Measurements from ENCODE around the gene PPP1R12A.
"Not testable (repeated sequence)": the region's sequence is repeated elsewhere in the genome, so short reads cannot be mapped to it uniquely, and the experiment has no call there.

The PPP1R12A gene

GRCh38 chr12:79956896-79957295 is 22.0 kb upstream of the PPP1R12A start:
- no peaks in the 10 kb centered on the region for H3K27me3 ChIP-seq (ENCODE audit: insufficient read depth, low read length)
- no peaks in the 10 kb centered on the region for H3K36me3 ChIP-seq (ENCODE audit: insufficient read depth, low read depth, low read length)
- H3K9me3 ChIP-seq (ENCODE audit: insufficient read depth, low read depth, low read length), result no peaks in the 10 kb centered on the region
- no peaks in the 10 kb centered on the region for H3K4me1 ChIP-seq (ENCODE audit: insufficient read depth, low read length)
- no peak overlapping the region for H3K4me3 ChIP-seq (ENCODE audit: low read length)
- no peak overlapping the region for H3K9ac ChIP-seq (ENCODE audit: low read depth, low read length)
- H3K27ac ChIP-seq (ENCODE audit: low read length), result no peak overlapping the region

GRCh38 chr12:79955561-79955960 is 20.7 kb upstream of the PPP1R12A start:
- Histone ChIP-seq H3K4me3 (ENCODE audit: low read length) (no peak overlapping the region), H3K36me3 (ENCODE audit: insufficient read depth, low read depth, low read length) (no peaks in the 10 kb centered on the region), H3K9me3 (ENCODE audit: insufficient read depth, low read depth, low read length) (no peaks in the 10 kb centered on the region), H3K27ac (ENCODE audit: low read length) (no peak overlapping the region), H3K9ac (ENCODE audit: low read depth, low read length) (no peak overlapping the region), H3K4me1 (ENCODE audit: insufficient read depth, low read length) (no peaks in the 10 kb centered on the region), H3K27me3 (ENCODE audit: insufficient read depth, low read length) (no peaks in the 10 kb centered on the region)

- H3K9ac ChIP-seq (ENCODE audit: low read depth, low read length), result no peak overlapping the region
- H3K36me3 ChIP-seq (ENCODE audit: insufficient read depth, low read depth, low read length), result no peaks in the 10 kb centered on the region
- H3K27ac ChIP-seq (ENCODE audit: low read length), result no peak overlapping the region
- no peaks in the 10 kb centered on the region for H3K4me1 ChIP-seq (ENCODE audit: insufficient read depth, low read length)
- H3K9me3 ChIP-seq (ENCODE audit: insufficient read depth, low read depth, low read length), result no peaks in the 10 kb centered on the region
- H3K4me3 ChIP-seq (ENCODE audit: low read length), result no peak overlapping the region
- no peaks in the 10 kb centered on the region for H3K27me3 ChIP-seq (ENCODE audit: insufficient read depth, low read length)
Measured at GRCh38 chr12:79954037-79954610, 19.2 kb upstream of the PPP1R12A start.

GRCh38 chr12:79949098-79949497 is 14.2 kb upstream of the PPP1R12A start:
- Histone ChIP-seq H3K36me3 (ENCODE audit: insufficient read depth, low read depth, low read length) (no peaks in the 10 kb centered on the region), H3K27me3 (ENCODE audit: insufficient read depth, low read length) (no peaks in the 10 kb centered on the region), H3K27ac (ENCODE audit: low read length) (no peak overlapping the region), H3K9ac (ENCODE audit: low read depth, low read length) (no peak overlapping the region), H3K4me3 (ENCODE audit: low read length) (no peak overlapping the region), H3K9me3 (ENCODE audit: insufficient read depth, low read depth, low read length) (no peaks in the 10 kb centered on the region), H3K4me1 (ENCODE audit: insufficient read depth, low read length) (0 out of 2 replicates have a peak, but pooled peaks cover 3% of the 10 kb centered on the region)

- no peaks in the 10 kb centered on the region for H3K36me3 ChIP-seq (ENCODE audit: insufficient read depth, low read depth, low read length)
- no peak overlapping the region for H3K4me3 ChIP-seq (ENCODE audit: low read length)
- H3K4me1 ChIP-seq (ENCODE audit: insufficient read depth, low read length), result 0 out of 2 replicates have a peak, but pooled peaks cover 3% of the 10 kb centered on the region
- H3K9ac ChIP-seq (ENCODE audit: low read depth, low read length), result no peak overlapping the region
- H3K27me3 ChIP-seq (ENCODE audit: insufficient read depth, low read length), result no peaks in the 10 kb centered on the region
- H3K27ac ChIP-seq (ENCODE audit: low read length), result no peak overlapping the region
- no peaks in the 10 kb centered on the region for H3K9me3 ChIP-seq (ENCODE audit: insufficient read depth, low read depth, low read length)
Measured at GRCh38 chr12:79945433-79945832, 10.5 kb upstream of the PPP1R12A start.

- Histone ChIP-seq H3K27me3 (ENCODE audit: insufficient read depth, low read length) (no peaks in the 10 kb centered on the region), H3K9me3 (ENCODE audit: insufficient read depth, low read depth, low read length) (no peaks in the 10 kb centered on the region), H3K9ac (ENCODE audit: low read depth, low read length) (no peak overlapping the region), H3K4me1 (ENCODE audit: insufficient read depth, low read length) (0 out of 2 replicates have a peak, but pooled peaks cover 3% of the 10 kb centered on the region), H3K4me3 (ENCODE audit: low read length) (no peak overlapping the region), H3K27ac (ENCODE audit: low read length) (no peak overlapping the region), H3K36me3 (ENCODE audit: insufficient read depth, low read depth, low read length) (no peaks in the 10 kb centered on the region)
Measured at GRCh38 chr12:79944565-79944964, 9.7 kb upstream of the PPP1R12A start.

- H3K27me3 ChIP-seq (ENCODE audit: insufficient read depth, low read length); H3K36me3 ChIP-seq (ENCODE audit: insufficient read depth, low read depth, low read length); H3K9me3 ChIP-seq (ENCODE audit: insufficient read depth, low read depth, low read length); H3K4me3 ChIP-seq (ENCODE audit: low read length); H3K9ac ChIP-seq (ENCODE audit: low read depth, low read length); H3K27ac ChIP-seq (ENCODE audit: low read length); H3K4me1 ChIP-seq (ENCODE audit: insufficient read depth, low read length): not testable (repeated sequence)
Measured at GRCh38 chr12:79942846-79943245, 7.9 kb upstream of the PPP1R12A start.

GRCh38 chr12:79939728-79940310 is 4.9 kb upstream of the PPP1R12A start:
- no peak overlapping the region for H3K27ac ChIP-seq (ENCODE audit: low read length)
- H3K4me3 ChIP-seq (ENCODE audit: low read length), result no peak overlapping the region
- peaks cover 6% of the 10 kb centered on the region; the same call in 1 of the 2 replicates for H3K4me1 ChIP-seq (ENCODE audit: insufficient read depth, low read length)
- H3K9ac ChIP-seq (ENCODE audit: low read depth, low read length), result no peak overlapping the region
- no peaks in the 10 kb centered on the region for H3K36me3 ChIP-seq (ENCODE audit: insufficient read depth, low read depth, low read length)
- H3K9me3 ChIP-seq (ENCODE audit: insufficient read depth, low read depth, low read length), result no peaks in the 10 kb centered on the region
- H3K27me3 ChIP-seq (ENCODE audit: insufficient read depth, low read length), result no peaks in the 10 kb centered on the region

GRCh38 chr12:79938843-79939242 is 3.9 kb upstream of the PPP1R12A start:
- H3K9ac ChIP-seq (ENCODE audit: low read depth, low read length), result no peak overlapping the region
- H3K27ac ChIP-seq (ENCODE audit: low read length), result no peak overlapping the region
- H3K27me3 ChIP-seq (ENCODE audit: insufficient read depth, low read length), result no peaks in the 10 kb centered on the region
- H3K4me3 ChIP-seq (ENCODE audit: low read length), result no peak overlapping the region
- H3K9me3 ChIP-seq (ENCODE audit: insufficient read depth, low read depth, low read length), result no peaks in the 10 kb centered on the region
- no peaks in the 10 kb centered on the region for H3K36me3 ChIP-seq (ENCODE audit: insufficient read depth, low read depth, low read length)
- H3K4me1 ChIP-seq (ENCODE audit: insufficient read depth, low read length), result peaks cover 6% of the 10 kb centered on the region; the same call in 1 of the 2 replicates

- no peaks in the 10 kb centered on the region for H3K9me3 ChIP-seq (ENCODE audit: insufficient read depth, low read depth, low read length)
- H3K4me3 ChIP-seq (ENCODE audit: low read length), result peak overlapping the region; percentile 89; the same call in 1 of the 2 replicates
- no peak overlapping the region; the same call in 1 of the 2 replicates for H3K9ac ChIP-seq (ENCODE audit: low read depth, low read length)
- H3K27ac ChIP-seq (ENCODE audit: low read length), result no peak overlapping the region
- H3K27me3 ChIP-seq (ENCODE audit: insufficient read depth, low read length), result no peaks in the 10 kb centered on the region
- H3K36me3 ChIP-seq (ENCODE audit: insufficient read depth, low read depth, low read length), result no peaks in the 10 kb centered on the region
- H3K4me1 ChIP-seq (ENCODE audit: insufficient read depth, low read length), result peaks cover 10% of the 10 kb centered on the region; the same call in 1 of the 2 replicates
Measured at GRCh38 chr12:79936670-79937069, 1.8 kb upstream of the PPP1R12A start.

GRCh38 chr12:79935624-79936345 is 888 bp upstream of the PPP1R12A start:
- Histone ChIP-seq H3K27ac (ENCODE audit: low read length) (no peak overlapping the region), H3K4me3 (ENCODE audit: low read length) (peak overlapping the region; percentile 89), H3K4me1 (ENCODE audit: insufficient read depth, low read length) (peaks cover 10% of the 10 kb centered on the region; the same call in 1 of the 2 replicates), H3K9me3 (ENCODE audit: insufficient read depth, low read depth, low read length) (no peaks in the 10 kb centered on the region), H3K36me3 (ENCODE audit: insufficient read depth, low read depth, low read length) (no peaks in the 10 kb centered on the region), H3K27me3 (ENCODE audit: insufficient read depth, low read length) (no peaks in the 10 kb centered on the region), H3K9ac (ENCODE audit: low read depth, low read length) (peak overlapping the region; percentile 91)
